Measurements from ENCODE around the gene AFP.

GRCh38 chr4:73396304-73396703 lies 39.7 kb upstream of the AFP start:
- no peak for TF ChIP-seq CTCF (IDR thresholded peaks at IDR 0.05)
- TF ChIP-seq POLR2AphosphoS2 (conservative IDR thresholded peaks at IDR 0.05; ENCODE audit: low read length), result no peak
- TF ChIP-seq EP300 (IDR thresholded peaks at IDR 0.05), result no peak
- no peak for TF ChIP-seq MAZ (IDR thresholded peaks at IDR 0.05; ENCODE audit: borderline replicate concordance, low read depth, low read length)
- no peak for TF ChIP-seq HES2 (IDR thresholded peaks at IDR 0.05)
- TF ChIP-seq PHF8 (IDR thresholded peaks at IDR 0.05; ENCODE audit: borderline replicate concordance, low read depth), result no peak
